ENCODE data around the gene FETUB. TPM values are rescaled to one million over a fixed set of nuclear protein-coding genes. Genes with fewer than 3 reads are reported as not detected.

The FETUB gene
- total RNA-seq, 2 donors from 2014 or later: not detected

- no peak for ATAC-seq (replicated peaks in 1 of 2)
- no peaks in the 10 kb centered on the region for H3K4me1 Mint-ChIP-seq (ENCODE audit: low read depth)
- H3K36me3 Mint-ChIP-seq (ENCODE audit: insufficient read depth in 2 of 2): no peaks in the 10 kb centered on the region
- DNase-seq: no peak
- no peaks in the 10 kb centered on the region for H3K9me3 Mint-ChIP-seq
- H3K27ac Mint-ChIP-seq: no peak overlapping the region
- H3K4me3 Mint-ChIP-seq: no peak overlapping the region
- H3K27me3 Mint-ChIP-seq (ENCODE audit: low read depth): peaks cover 15% of the 10 kb centered on the region
Measured at GRCh38 chr3:186605078-186605477, 35.1 kb upstream of the FETUB start.

GRCh38 chr3:186605561-186606545 lies 34.3 kb upstream of the FETUB start:
- H3K27ac Mint-ChIP-seq: no peak overlapping the region
- no peak for DNase-seq

GRCh38 chr3:186608624-186609215 lies 31.5 kb upstream of the FETUB start:
- DNase-seq (no peak), ATAC-seq (replicated peaks in 1 of 2) (no peak)
- no peak overlapping the region for H3K4me3 Mint-ChIP-seq
- no peaks in the 10 kb centered on the region for H3K36me3 Mint-ChIP-seq (ENCODE audit: insufficient read depth in 2 of 2)
- H3K27ac Mint-ChIP-seq: no peak overlapping the region
- H3K4me1 Mint-ChIP-seq (ENCODE audit: low read depth): no peaks in the 10 kb centered on the region
- H3K9me3 Mint-ChIP-seq: no peaks in the 10 kb centered on the region
- H3K27me3 Mint-ChIP-seq (ENCODE audit: low read depth): peaks cover 25% of the 10 kb centered on the region

More at GRCh38 chr3:186605561-186606545, 34.3 kb upstream of the FETUB start:
- Mint-ChIP-seq H3K9me3 (no peaks in the 10 kb centered on the region), H3K4me3 (no peak overlapping the region), H3K27me3 (ENCODE audit: low read depth) (peaks cover 15% of the 10 kb centered on the region), H3K36me3 (ENCODE audit: insufficient read depth in 2 of 2) (no peaks in the 10 kb centered on the region), H3K4me1 (ENCODE audit: low read depth) (no peaks in the 10 kb centered on the region)
- ATAC-seq (replicated peaks in 1 of 2): no peak

- Mint-ChIP-seq H3K9me3 (no peaks in the 10 kb centered on the region), H3K27ac (no peak overlapping the region), H3K36me3 (ENCODE audit: insufficient read depth in 2 of 2) (no peaks in the 10 kb centered on the region), H3K4me1 (ENCODE audit: low read depth) (peaks cover 3% of the 10 kb centered on the region), H3K4me3 (no peak overlapping the region), H3K27me3 (ENCODE audit: low read depth) (peaks cover 23% of the 10 kb centered on the region)
- ATAC-seq (replicated peaks in 1 of 2) (peak; percentile 47 to 50), DNase-seq (peak in 1 of 2 donors; percentile 24)
Measured at GRCh38 chr3:186609247-186609868, 30.8 kb upstream of the FETUB start.

GRCh38 chr3:186612065-186612464 lies 28.1 kb upstream of the FETUB start:
- H3K4me1 Mint-ChIP-seq (ENCODE audit: low read depth): peaks cover 21% of the 10 kb centered on the region
- no peaks in the 10 kb centered on the region for H3K36me3 Mint-ChIP-seq (ENCODE audit: insufficient read depth in 2 of 2)
- ATAC-seq (replicated peaks in 1 of 2): no peak
- no peak for DNase-seq
- H3K27ac Mint-ChIP-seq: no peak overlapping the region
- H3K4me3 Mint-ChIP-seq: no peak overlapping the region
- H3K9me3 Mint-ChIP-seq: no peaks in the 10 kb centered on the region
- H3K27me3 Mint-ChIP-seq (ENCODE audit: low read depth): peaks cover 22% of the 10 kb centered on the region

GRCh38 chr3:186612721-186613636 lies 27.2 kb upstream of the FETUB start, which contains the start of gene AHSG:
Gene AHSG (plus strand): TSS chr3:186613060. CDS start chr3:186613142, 82 bp downstream.
- Mint-ChIP-seq H3K27ac (no peak within 1 kb of the TSS), H3K9me3 (no peaks in the 10 kb centered on the region), H3K27me3 (ENCODE audit: low read depth) (peaks cover 31% of the 10 kb centered on the region), H3K36me3 (ENCODE audit: insufficient read depth in 2 of 2) (no peaks in the 10 kb centered on the region), H3K4me1 (ENCODE audit: low read depth) (peaks cover 28% of the 10 kb centered on the region), H3K4me3 (no peak within 1 kb of the TSS)
- ATAC-seq (replicated peaks in 1 of 2) (no peak), DNase-seq (no peak)

GRCh38 chr3:186613637-186614265 lies 26.4 kb upstream of the FETUB start:
- no peak for DNase-seq
- H3K4me1 Mint-ChIP-seq (ENCODE audit: low read depth): peaks cover 28% of the 10 kb centered on the region
- H3K9me3 Mint-ChIP-seq: no peaks in the 10 kb centered on the region
- H3K27me3 Mint-ChIP-seq (ENCODE audit: low read depth): peaks cover 39% of the 10 kb centered on the region
- no peak for ATAC-seq (replicated peaks in 1 of 2)
- H3K36me3 Mint-ChIP-seq (ENCODE audit: insufficient read depth in 2 of 2): no peaks in the 10 kb centered on the region
- H3K27ac Mint-ChIP-seq: no peak overlapping the region
- H3K4me3 Mint-ChIP-seq: no peak overlapping the region

GRCh38 chr3:186614266-186614596 lies 26.0 kb upstream of the FETUB start:
- no peaks in the 10 kb centered on the region for H3K9me3 Mint-ChIP-seq
- no peak overlapping the region for H3K27ac Mint-ChIP-seq
- no peaks in the 10 kb centered on the region for H3K36me3 Mint-ChIP-seq (ENCODE audit: insufficient read depth in 2 of 2)
- H3K27me3 Mint-ChIP-seq (ENCODE audit: low read depth): peaks cover 40% of the 10 kb centered on the region
- H3K4me3 Mint-ChIP-seq: peak overlapping the region; percentile 7 to 51
- no peak for DNase-seq
- ATAC-seq (replicated peaks in 1 of 2): no peak
- peaks cover 28% of the 10 kb centered on the region for H3K4me1 Mint-ChIP-seq (ENCODE audit: low read depth)

GRCh38 chr3:186614597-186615483 lies 25.4 kb upstream of the FETUB start:
- Mint-ChIP-seq H3K27ac (no peak overlapping the region), H3K4me3 (peak overlapping the region; percentile 7 to 51), H3K9me3 (no peaks in the 10 kb centered on the region), H3K4me1 (ENCODE audit: low read depth) (peaks cover 28% of the 10 kb centered on the region), H3K27me3 (ENCODE audit: low read depth) (peaks cover 40% of the 10 kb centered on the region), H3K36me3 (ENCODE audit: insufficient read depth in 2 of 2) (no peaks in the 10 kb centered on the region)
- DNase-seq (peak; percentile 74 to 80), ATAC-seq (replicated peaks in 1 of 2) (peak; percentile 24 to 33)

- Mint-ChIP-seq H3K4me1 (ENCODE audit: low read depth) (peaks cover 28% of the 10 kb centered on the region), H3K27me3 (ENCODE audit: low read depth) (peaks cover 40% of the 10 kb centered on the region), H3K36me3 (ENCODE audit: insufficient read depth in 2 of 2) (no peaks in the 10 kb centered on the region), H3K4me3 (peak overlapping the region; percentile 79 to 81), H3K27ac (no peak overlapping the region), H3K9me3 (no peaks in the 10 kb centered on the region)
- ATAC-seq (replicated peaks in 1 of 2) (no peak), DNase-seq (no peak)
Measured at GRCh38 chr3:186616299-186616617, 23.9 kb upstream of the FETUB start.

- Mint-ChIP-seq H3K4me1 (ENCODE audit: low read depth) (peaks cover 28% of the 10 kb centered on the region), H3K4me3 (peak overlapping the region; percentile 79 to 81), H3K27me3 (ENCODE audit: low read depth) (peaks cover 44% of the 10 kb centered on the region), H3K27ac (no peak overlapping the region), H3K9me3 (no peaks in the 10 kb centered on the region), H3K36me3 (ENCODE audit: insufficient read depth in 2 of 2) (no peaks in the 10 kb centered on the region)
- ATAC-seq (replicated peaks in 1 of 2) (peak; percentile 98 to 99), DNase-seq (peak; percentile 91 to 92)
Measured at GRCh38 chr3:186617036-186617946, 22.9 kb upstream of the FETUB start.
